ENCODE data around the gene HTRA3.
A peak's percentile ranks its signal among the peaks of the same experiment; 100 is the strongest.

HTRA3 gene

GRCh38 chr4:8269535-8270417 lies at the start of gene HTRA3:
Gene HTRA3 (plus strand): TSS chr4:8269754. CDS start chr4:8269969, 215 bp downstream.
- peak; percentile 24 for DNase-seq (ENCODE audit: low spot score)

GRCh38 chr4:8220661-8221450 lies 48.7 kb upstream of the HTRA3 start:
- DNase-seq (ENCODE audit: low spot score) = no peak

GRCh38 chr4:8221476-8221875 lies 48.1 kb upstream of the HTRA3 start:
- no peak for DNase-seq (ENCODE audit: low spot score)

- no peak for DNase-seq (ENCODE audit: low spot score)
Measured at GRCh38 chr4:8221985-8222384, 47.6 kb upstream of the HTRA3 start.

- no peak for DNase-seq (ENCODE audit: low spot score)
Measured at GRCh38 chr4:8222609-8223388, 46.8 kb upstream of the HTRA3 start.

- DNase-seq (ENCODE audit: low spot score) = no peak
Measured at GRCh38 chr4:8224267-8224974, 45.1 kb upstream of the HTRA3 start.

DNA sequence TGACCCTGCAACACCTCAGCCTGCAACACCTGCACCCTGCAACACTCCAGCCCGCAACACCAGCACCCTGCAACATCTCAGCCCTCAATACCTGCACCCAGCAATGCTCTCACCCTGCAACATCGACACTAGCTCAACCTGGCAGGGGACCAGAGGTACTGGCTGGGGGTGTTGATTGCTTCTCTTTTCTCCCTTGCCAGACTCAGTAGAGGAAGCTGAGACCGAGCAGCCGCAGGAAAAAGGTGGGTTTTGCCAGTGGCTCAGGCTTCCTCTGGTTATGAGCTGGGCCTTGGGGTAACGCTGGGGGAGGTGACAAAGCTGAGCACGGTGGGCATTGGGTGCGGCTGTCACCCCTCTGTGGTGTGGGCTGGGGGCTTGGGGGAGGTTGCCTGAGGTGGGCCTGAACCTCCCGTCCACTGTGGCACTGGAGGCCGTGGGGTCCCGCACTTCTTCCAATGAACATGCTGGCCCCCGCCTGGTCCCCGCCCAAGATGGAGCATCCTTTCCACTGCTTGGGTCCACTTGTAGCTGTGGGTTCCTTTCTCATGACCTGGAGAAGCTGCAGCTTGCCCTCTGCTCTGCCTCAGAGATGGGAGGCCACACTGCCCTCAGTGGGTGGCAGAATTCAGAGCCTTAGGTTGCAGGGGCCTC lies 44.5 kb upstream of the HTRA3 start:
- DNase-seq (ENCODE audit: low spot score) = no peak

GRCh38 chr4:8225706-8226443 lies 43.7 kb upstream of the HTRA3 start:
- DNase-seq (ENCODE audit: low spot score) = no peak

DNA sequence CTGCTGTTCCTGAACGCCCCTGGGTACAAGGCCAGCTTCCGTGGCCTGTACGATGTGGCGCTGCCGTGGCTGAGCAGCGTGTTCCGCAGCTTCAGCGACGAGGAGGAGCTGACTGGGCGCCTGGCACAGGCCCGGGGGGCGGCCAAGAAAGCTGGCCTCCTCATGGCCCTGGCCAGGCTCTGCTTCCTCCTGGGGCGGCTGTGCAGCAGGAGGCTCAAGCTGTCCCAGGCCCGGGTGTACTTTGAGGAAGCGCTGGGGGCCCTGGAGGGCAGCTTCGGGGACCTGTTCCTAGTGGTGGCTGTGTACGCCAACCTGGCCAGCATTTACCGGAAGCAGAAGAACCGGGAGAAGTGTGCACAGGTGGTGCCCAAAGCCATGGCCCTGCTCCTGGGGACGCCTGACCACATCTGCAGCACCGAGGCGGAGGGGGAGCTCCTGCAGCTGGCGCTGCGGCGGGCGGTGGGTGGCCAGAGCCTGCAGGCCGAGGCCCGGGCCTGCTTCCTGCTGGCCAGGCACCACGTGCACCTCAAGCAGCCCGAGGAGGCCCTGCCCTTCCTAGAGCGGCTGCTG lies 42.3 kb upstream of the HTRA3 start:
- DNase-seq (ENCODE audit: low spot score) = no peak

- DNase-seq (ENCODE audit: low spot score) = no peak
Measured at GRCh38 chr4:8227771-8228318, 41.7 kb upstream of the HTRA3 start.

GRCh38 chr4:8228319-8229250 lies 41.0 kb upstream of the HTRA3 start:
- DNase-seq (ENCODE audit: low spot score) = no peak

DNA sequence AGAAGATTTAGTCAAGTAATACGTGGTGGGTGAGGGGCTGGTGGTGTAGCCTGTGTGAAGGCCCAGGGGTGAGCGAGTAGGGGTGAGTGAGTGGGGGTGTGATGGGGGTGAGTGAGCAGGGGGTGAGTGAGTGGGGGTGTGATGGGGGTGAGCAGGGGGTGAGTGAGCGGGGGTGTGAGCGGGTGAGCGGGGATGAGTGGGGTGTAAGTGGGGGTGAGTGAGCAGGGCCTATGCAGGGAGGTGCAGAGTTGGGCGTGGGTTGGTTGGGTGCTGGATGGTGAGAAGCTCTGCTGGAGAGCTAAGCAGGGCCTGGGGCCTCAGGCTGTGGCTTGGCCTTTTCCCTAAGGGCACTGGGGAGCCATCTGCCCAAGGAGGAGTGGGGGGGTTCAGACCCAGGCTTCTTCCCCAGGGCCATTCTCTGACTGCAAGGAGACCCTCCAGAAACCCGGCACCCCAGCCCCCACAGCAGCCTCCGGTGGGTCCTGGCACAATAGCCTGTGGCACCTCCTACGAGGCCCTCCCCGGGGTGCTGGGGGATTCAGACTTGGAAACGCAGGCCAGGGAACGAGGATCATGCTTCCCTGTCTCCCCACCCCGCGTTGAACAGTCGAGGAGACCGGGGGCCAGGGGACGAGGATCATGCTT lies 40.1 kb upstream of the HTRA3 start:
- DNase-seq (ENCODE audit: low spot score) = no peak

GRCh38 chr4:8230033-8230432 lies 39.5 kb upstream of the HTRA3 start:
- DNase-seq (ENCODE audit: low spot score) = no peak

DNA sequence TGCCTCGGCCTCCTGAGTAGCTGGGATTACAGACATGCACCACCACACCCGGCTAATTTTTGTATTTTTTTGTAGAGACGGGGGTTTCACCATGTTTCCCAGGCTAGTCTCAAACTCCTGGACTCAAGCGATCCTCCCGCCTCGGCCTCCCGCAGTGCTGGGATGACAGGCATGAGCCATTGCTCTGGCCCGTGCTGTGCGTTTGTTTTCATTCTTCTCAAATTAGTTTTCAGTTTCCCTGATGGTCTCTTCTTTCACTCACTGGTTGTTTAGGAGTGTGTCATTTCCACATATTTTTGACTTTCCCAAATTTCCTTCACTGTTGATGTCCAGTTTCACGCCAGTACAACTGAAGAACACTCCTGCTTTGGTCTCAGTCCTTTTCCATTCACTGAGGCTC lies 38.7 kb upstream of the HTRA3 start:
- no peak for DNase-seq (ENCODE audit: low spot score)

DNA sequence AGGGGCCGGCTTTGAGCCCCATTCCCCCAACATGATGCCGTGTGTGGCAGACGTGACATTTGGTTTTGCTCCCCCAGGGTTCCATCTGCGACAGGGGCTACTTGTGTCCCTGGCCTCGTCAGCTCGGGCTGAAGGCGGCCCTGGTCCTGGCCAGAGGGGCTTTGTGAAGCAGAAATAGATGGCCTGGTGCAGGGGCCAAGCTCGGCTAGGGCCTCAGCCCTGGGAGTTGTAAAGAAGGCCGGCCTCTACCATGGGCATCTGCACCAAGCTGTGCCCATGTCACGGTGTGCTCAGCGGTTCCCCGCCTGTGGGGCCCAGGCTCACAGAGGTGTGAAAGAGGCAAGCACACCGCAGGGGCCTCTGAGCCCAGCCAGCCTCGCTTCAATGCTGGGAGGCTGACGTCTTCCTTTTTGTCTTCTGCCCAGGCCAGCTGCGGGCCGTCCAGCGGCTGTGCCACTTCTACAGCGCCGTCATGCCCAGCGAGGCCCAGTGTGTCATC lies 38.0 kb upstream of the HTRA3 start:
- no peak for DNase-seq (ENCODE audit: low spot score)

DNA sequence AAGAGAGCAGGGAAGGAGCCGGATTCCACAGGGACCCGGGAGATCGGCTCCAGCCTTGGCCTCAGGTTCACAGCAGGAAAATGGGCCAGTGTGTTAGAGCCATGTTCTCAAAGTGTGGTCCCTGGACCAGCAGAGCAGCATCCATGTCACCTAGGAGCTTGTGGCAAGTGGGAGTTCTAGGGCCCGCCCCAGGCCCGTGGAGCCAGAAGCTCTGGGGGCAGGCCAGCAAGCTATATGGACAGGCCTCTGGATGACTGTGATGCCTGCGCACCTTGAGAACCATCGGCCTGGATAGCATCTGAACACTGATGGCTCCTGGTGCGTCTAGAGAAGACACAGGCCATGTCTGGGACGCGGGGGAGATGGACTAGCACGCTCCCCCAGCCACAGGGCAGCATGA lies 36.8 kb upstream of the HTRA3 start:
- DNase-seq (ENCODE audit: low spot score) = no peak

- no peak for DNase-seq (ENCODE audit: low spot score)
Measured at GRCh38 chr4:8233672-8234484, 35.7 kb upstream of the HTRA3 start.

Measured in SW480 (cell line).